ENCODE data around the gene EOMES. TPM values are rescaled to one million over a fixed set of nuclear protein-coding genes. Genes with fewer than 3 reads are reported as not detected.

The EOMES gene
- total RNA-seq, 1 donor, result 0.18 TPM

DNA sequence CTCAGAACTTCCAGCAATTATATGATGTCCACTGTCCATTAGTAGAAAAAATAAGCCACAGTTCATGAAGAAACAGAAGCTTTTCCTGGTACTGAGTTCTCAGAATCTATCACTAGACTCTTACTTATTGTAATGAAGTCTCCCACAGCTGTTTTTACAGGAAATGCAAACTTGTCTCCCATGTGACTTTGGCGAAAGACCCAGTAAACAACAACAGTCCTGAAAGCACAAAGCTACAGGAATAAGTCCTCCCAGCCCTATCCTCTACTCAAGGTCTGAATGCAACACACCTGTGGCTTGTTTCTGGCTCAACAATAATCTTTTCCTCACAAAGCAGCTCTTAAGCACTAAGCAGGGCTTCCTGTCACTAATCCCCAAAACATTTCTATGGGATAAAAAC lies 55.9 kb downstream of the EOMES start:
- TF ChIP-seq, protein P1, sequence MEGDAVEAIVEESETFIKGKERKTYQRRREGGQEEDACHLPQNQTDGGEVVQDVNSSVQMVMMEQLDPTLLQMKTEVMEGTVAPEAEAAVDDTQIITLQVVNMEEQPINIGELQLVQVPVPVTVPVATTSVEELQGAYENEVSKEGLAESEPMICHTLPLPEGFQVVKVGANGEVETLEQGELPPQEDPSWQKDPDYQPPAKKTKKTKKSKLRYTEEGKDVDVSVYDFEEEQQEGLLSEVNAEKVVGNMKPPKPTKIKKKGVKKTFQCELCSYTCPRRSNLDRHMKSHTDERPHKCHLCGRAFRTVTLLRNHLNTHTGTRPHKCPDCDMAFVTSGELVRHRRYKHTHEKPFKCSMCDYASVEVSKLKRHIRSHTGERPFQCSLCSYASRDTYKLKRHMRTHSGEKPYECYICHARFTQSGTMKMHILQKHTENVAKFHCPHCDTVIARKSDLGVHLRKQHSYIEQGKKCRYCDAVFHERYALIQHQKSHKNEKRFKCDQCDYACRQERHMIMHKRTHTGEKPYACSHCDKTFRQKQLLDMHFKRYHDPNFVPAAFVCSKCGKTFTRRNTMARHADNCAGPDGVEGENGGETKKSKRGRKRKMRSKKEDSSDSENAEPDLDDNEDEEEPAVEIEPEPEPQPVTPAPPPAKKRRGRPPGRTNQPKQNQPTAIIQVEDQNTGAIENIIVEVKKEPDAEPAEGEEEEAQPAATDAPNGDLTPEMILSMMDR (IDR thresholded peaks at IDR 0.05; ENCODE audit: insufficient read depth, low read length), result no peak
- no peak for DNase-seq (ENCODE audit: low read depth)

More for the DNA sequence above, 55.9 kb downstream of the EOMES start:
- H3K4me3 ChIP-seq (ENCODE audit: low read depth, low read length), result no peak overlapping the region

Other genes with a start within 250 kb of the EOMES start
- gene SLC4A7, start 237.9 kb downstream of the EOMES start, total RNA-seq (ENCODE audit: low replicate concordance), result 165 and 450 TPM in 2 replicates